ENCODE data around the gene MAB21L4.

GRCh38 chr2:240896394-240896793 lies 438 bp upstream of the MAB21L4 start:
- TF ChIP-seq EZH2 (IDR thresholded peaks at IDR 0.05; ENCODE audit: borderline replicate concordance, low read depth, low read length, severe bottlenecking) (no peak), CTCF (IDR thresholded peaks at IDR 0.05; ENCODE audit: extremely low read depth in 1 of 2, insufficient read depth in 1 of 2, low read depth in 1 of 2, low read length in 2 of 2) (no peak), POLR2A (IDR thresholded peaks at IDR 0.05; ENCODE audit: low read depth, low read length) (no peak), POLR2AphosphoS5 (IDR thresholded peaks at IDR 0.05; ENCODE audit: insufficient read depth, low read depth, low read length) (no peak), MAX (IDR thresholded peaks at IDR 0.05; ENCODE audit: insufficient read depth, insufficient read length) (no peak), MYC (IDR thresholded peaks at IDR 0.05; ENCODE audit: low read depth, low read length) (no peak)

Measured in endothelial cell of umbilical vein (primary cell).